HepG2 (cell line): ENCODE results near the gene TRMT1L. TPM values are rescaled to one million over a fixed set of nuclear protein-coding genes. Genes with fewer than 3 reads are reported as not detected.

Source experiments
- ELK4 ChIP-seq: sonication (generic); formaldehyde crosslinking; IDR thresholded peaks from 2 replicates; pipeline ENCODE4 v1.9.0; 2021; ENCODE audit warnings: missing genetic modification reagents, borderline replicate concordance
- HMGXB4 ChIP-seq, 2 experiments: sonication (generic) in 1 of 2; formaldehyde crosslinking in 1 of 2; IDR thresholded peaks; 2 replicates each; pipeline versions ENCODE4 v1.4.0 to v1.6.1; 2018 to 2020; ENCODE audit warnings: missing genetic modification reagents in 2 of 2, borderline replicate concordance in 1 of 2, low read depth in 1 of 2, mild to moderate bottlenecking in 1 of 2, missing biosample characterization in 1 of 2
- MYNN ChIP-seq: sonication (generic); formaldehyde crosslinking; IDR thresholded peaks from 2 replicates; pipeline ENCODE4 v1.4.0; 2020; ENCODE audit warnings: mild to moderate bottlenecking, low read depth, missing genetic modification reagents
- RXRA ChIP-seq: sonication (generic); formaldehyde crosslinking; IDR thresholded peaks from 2 replicates; pipeline ENCODE4 v1.5.1; 2020; ENCODE audit warnings: missing genetic modification reagents
- SNAPC4 ChIP-seq: sonication (generic); formaldehyde crosslinking; IDR thresholded peaks from 2 replicates; pipeline ENCODE4 v1.4.0; 2020; ENCODE audit warnings: mild to moderate bottlenecking, missing genetic modification reagents
- SRF ChIP-seq: IDR thresholded peaks from 2 replicates; pipeline ENCODE4 v1.6.1; 2011; ENCODE audit warnings: mild to moderate bottlenecking, low read depth, low read length, moderate library complexity
- TBX2 ChIP-seq: sonication (generic); formaldehyde crosslinking; IDR thresholded peaks from 2 replicates; pipeline ENCODE4 v1.5.0; 2020; ENCODE audit warnings: missing genetic modification reagents, mild to moderate bottlenecking, borderline replicate concordance
- ZBTB43 ChIP-seq: sonication (generic); formaldehyde crosslinking; conservative IDR thresholded peaks from 2 replicates; pipeline ENCODE4 v1.4.0; 2020; ENCODE audit warnings: missing genetic modification reagents
- ZNF18 ChIP-seq: sonication (generic); formaldehyde crosslinking; IDR thresholded peaks from 2 replicates; pipeline ENCODE4 v1.8.0; 2022; ENCODE audit warnings: mild to moderate bottlenecking, missing genetic modification reagents; ENCODE audit not compliant: insufficient replicate concordance
- ZNF547 ChIP-seq: sonication (generic); formaldehyde crosslinking; IDR thresholded peaks from 2 replicates; pipeline ENCODE4 v1.5.1; 2020; ENCODE audit warnings: mild to moderate bottlenecking, missing genetic modification reagents
- ZSCAN22 ChIP-seq: sonication (generic); formaldehyde crosslinking; IDR thresholded peaks from 2 replicates; pipeline ENCODE4 v1.4.0; 2020; ENCODE audit warnings: mild to moderate bottlenecking, missing genetic modification reagents
- polyA plus RNA-seq, 8 experiments: library from polyadenylated mRNA; depleted of rRNA in 3 of 8; stranded (reverse) in 7 of 8; unstranded in 1 of 8; fragments of >200 nt; fragmentation: Illumina TruSeq in 4 of 8; extraction: Trizol in 4 of 8; gene quantifications; 2 replicates each; pipeline versions ENCODE4 v1.2.1 to v1.2.3, GENCODE V29; 2011 to 2016; ENCODE audit warnings: low read depth in 4 of 8, missing spikeins in 1 of 8, mixed read lengths in 1 of 8; ENCODE audit not compliant: insufficient read depth in 1 of 8
- total RNA-seq, 5 experiments: library from RNA; depleted of rRNA; stranded (reverse); fragments of >200 nt; fragmentation: Illumina TruSeq; extraction: Trizol; gene quantifications; 2 replicates each; pipeline ENCODE4 v1.2.3, GENCODE V29; 2016; ENCODE audit warnings: low read depth in 1 of 5

Gene TRMT1L
- total and polyA plus RNA-seq, 2 of the 13 experiments (the other 11 are each of a cell fraction or from before 2014, with no cell fraction given) = 17.9 to 19.2 TPM

GRCh38 chr1:185156288-185156853, 382 bp downstream of the TRMT1L start (continued):
- TF ChIP-seq ELK4 = no peak
- TF ChIP-seq HMGXB4 (CRISPR knock-in tag; IDR thresholded peaks at IDR 0.05; ENCODE audit: borderline replicate concordance in 1 of 2, low read depth in 1 of 2) = peak in 1 of 2 experiments; percentile 73; a peak in 2 of 4 replicates
- no peak for TF ChIP-seq RXRA (CRISPR knock-in tag)
- TF ChIP-seq SNAPC4 = no peak
- no peak for TF ChIP-seq ZSCAN22 (CRISPR knock-in tag)
- TF ChIP-seq SRF = no peak
- TF ChIP-seq ZNF18 (CRISPR knock-in tag) = peak; percentile 41
- no peak for TF ChIP-seq MYNN
- TF ChIP-seq ZNF547 (CRISPR knock-in tag) = no peak
- no peak for TF ChIP-seq TBX2 (CRISPR knock-in tag)
- TF ChIP-seq ZBTB43 = no peak
